Fibroblast of villous mesenchyme (primary cell): ENCODE data around the gene DLGAP1. TPM values are rescaled to one million over a fixed set of nuclear protein-coding genes. Genes with fewer than 3 reads are reported as not detected.

Experiments used
- DNase-seq: peaks from one replicate; pipeline ENCODE4 v3.0.0-alpha.2; 2010; ENCODE audit warnings: low read depth
- H3K4me3 ChIP-seq: 2 replicates; pipeline ENCODE4 v1.5.1; 2011; ENCODE audit warnings: low read depth, mild to moderate bottlenecking, low read length
- CTCF ChIP-seq: IDR thresholded peaks from 2 replicates; pipeline ENCODE4 v1.5.1; 2012; ENCODE audit warnings: low read depth, mild to moderate bottlenecking, low read length; ENCODE audit not compliant: insufficient read depth
- total RNA-seq: library from RNA; depleted of rRNA; stranded (reverse); fragments of >200 nt; gene quantifications from 2 replicates; pipeline ENCODE4 v1.2.3, GENCODE V29; 2012

DLGAP1 gene
- total RNA-seq, 1 donor: 0.86 TPM

DNA sequence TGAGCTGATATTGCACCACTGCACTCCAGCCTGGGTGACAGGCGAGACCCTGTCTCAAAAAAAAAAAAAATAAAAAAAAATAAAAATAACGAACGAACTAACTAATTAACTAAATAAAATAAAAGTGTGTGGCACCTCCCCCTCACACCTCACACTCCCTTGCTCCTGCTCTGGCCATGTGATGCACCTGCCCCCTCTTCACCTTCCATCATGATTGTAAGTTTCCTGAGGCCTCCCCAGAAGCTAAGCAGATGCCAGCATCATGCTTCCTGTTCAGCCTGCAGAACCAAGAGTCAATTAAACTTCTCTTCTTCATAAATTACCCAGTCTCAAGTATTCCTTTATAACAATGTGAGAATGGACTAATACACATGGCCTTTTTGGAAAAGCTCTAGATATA lies 773.0 kb downstream of the DLGAP1 start:
- TF ChIP-seq CTCF: no peak
- H3K4me3 ChIP-seq: no peak overlapping the region
- DNase-seq: no peak

- TF ChIP-seq CTCF: no peak
- no peak for DNase-seq
- no peak overlapping the region for H3K4me3 ChIP-seq
Observed at GRCh38 chr18:3679241-3679640, 775.9 kb downstream of the DLGAP1 start.

GRCh38 chr18:3675994-3676393 lies 779.1 kb downstream of the DLGAP1 start:
- no peak overlapping the region for H3K4me3 ChIP-seq
- no peak for DNase-seq
- no peak for TF ChIP-seq CTCF

GRCh38 chr18:3675446-3675845 lies 779.7 kb downstream of the DLGAP1 start:
- DNase-seq: no peak
- no peak overlapping the region for H3K4me3 ChIP-seq
- TF ChIP-seq CTCF: no peak

DNA sequence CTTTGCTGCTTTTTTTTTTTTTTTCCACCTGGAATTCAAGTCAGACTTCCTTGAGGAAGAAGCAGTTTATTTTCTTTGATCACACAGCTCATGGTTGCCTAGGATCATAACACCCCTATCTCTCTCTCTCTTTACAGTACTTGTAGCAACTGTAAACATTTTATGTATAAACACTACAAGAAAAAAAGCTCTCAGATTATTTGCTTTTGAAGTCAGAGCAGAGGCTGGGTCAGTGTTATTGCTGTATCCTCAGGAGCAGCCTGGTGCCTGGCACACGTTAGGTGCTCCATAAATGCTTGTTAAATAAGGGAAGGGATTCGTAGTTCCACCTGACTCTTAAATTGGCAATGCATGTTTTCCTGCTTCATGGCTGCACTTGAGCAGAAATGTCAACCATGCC lies 783.9 kb downstream of the DLGAP1 start:
- TF ChIP-seq CTCF: no peak
- H3K4me3 ChIP-seq: no peak overlapping the region
- DNase-seq: peak; percentile 37

DNA sequence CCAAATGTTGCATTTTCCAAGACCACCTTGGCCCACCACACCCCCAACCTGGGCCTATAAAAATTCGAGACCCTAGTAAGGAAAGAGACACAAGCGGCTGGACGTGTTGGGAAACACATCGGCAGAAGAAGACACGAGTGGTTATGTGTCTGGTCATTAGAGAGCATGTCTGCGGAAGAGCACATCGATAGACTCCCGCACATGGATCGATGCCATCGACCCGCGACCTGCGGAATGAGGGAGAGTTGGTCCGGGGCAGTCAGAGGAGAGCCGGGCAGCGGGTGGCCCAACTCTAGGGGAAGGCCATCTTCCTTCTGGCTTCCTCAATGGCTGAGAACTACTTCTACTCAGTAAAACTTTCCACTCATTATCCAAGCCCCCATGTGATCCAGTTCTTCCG lies 785.7 kb downstream of the DLGAP1 start:
- H3K4me3 ChIP-seq: no peak overlapping the region
- TF ChIP-seq CTCF: no peak
- DNase-seq: no peak
